HG03521 (cell line): ENCODE results near the gene MAF.
A peak's percentile ranks its signal among the peaks of the same experiment; 100 is the strongest.

Experiments used
- ATAC-seq: cut with Tn5 transposase; IDR thresholded peaks from one replicate; pipeline ENCODE4 v1.9.1; 2021; ENCODE audit warnings: mild to moderate bottlenecking, moderate library complexity; ENCODE audit not compliant: unreplicated experiment

MAF gene

DNA sequence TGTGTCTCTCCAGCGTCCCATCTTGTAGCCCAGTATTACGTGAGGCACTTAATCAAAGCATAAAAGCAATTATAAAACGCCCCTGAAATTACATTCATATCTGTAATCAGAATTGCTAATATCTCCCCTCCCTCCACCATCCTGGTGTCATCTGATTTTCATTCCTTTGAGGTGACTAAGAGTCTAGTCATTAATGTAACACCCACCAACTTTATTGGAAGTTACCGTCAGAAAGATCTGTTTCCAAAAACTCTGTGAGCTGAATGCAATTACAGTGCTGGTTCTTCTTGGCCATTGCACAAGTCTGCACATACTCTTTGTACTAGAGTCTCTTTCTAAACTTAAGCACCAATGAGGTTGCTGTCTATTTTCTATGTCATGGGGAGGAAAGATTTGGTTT is 12.5 kb upstream of the MAF start:
- ATAC-seq, result no peak

DNA sequence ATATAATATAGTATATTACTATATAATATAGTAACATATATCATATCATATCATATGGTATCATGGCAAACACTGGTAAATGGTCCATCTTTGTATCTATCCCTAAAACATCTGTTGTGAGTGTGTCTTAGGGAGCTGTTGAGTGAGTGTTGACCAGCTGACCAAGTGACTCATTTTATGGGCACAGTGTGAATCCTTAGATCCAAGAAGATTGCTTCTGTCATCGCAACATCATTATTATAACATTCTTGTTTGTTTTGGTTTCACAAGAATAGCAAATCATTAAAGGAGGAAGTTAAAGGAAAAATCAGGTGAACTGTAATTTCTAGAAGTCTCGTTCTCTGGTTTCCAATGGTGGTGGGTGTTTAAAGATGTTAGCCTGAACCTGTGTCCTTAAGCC is 11.7 kb upstream of the MAF start:
- ATAC-seq, result no peak

DNA sequence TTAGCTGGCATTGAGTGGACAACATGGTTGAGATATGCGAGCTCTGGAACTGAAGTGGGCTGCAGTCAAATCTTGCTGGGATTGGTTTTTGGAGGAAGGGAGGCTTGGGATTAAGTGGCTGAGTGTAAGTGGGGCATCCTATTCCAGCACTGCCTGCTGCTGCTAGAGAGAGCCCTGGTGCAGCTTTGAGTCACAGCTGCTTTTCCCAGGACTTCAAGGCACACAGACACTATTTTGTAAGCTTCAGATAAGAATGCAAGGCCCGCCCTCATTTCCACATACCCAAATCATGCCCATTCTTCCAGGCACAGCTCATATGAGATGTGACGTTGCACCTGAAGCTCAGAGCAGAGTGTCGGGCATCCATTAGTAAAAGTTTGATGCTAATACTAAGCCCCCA is 10.2 kb upstream of the MAF start:
- no peak for ATAC-seq

DNA sequence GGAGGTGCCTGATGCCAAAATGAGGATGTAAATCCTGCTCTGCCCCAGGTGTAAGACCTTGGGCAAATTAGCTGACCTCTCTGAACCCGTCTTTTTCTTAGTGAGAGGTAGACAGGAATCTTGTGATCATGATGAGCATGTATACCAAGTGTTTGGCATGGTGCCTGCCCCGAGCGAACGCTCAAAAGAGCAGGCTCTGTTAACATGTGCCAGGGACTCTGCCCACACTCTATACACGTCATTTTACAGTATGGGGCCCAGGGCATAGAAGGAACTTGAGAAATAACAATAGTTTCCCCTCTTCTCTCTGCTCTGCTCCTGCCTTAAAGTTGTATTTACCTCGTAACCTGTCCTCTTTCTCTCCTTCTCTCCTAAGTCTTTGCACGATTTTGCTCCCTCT is 9.3 kb upstream of the MAF start:
- no peak for ATAC-seq

DNA sequence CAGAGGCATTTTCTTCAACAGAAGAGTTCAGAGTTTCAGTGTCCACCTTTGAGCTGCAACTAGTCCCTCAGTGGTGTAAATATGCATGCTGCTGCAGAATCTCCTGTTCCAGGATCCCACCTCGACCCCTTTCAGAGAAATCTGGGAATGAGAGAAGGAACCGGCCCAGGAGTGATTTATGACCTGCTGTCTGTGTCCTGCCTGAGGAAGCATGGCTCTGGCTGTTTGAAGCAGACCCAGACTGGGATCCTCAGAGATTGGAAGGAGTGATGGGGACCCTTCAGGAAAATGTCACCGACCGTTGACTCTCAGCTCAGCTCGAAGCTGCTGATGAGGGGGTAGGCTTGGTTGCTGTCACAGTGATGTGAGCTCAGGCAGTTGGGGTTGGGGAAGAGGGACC is 8.4 kb upstream of the MAF start:
- ATAC-seq, result no peak

DNA sequence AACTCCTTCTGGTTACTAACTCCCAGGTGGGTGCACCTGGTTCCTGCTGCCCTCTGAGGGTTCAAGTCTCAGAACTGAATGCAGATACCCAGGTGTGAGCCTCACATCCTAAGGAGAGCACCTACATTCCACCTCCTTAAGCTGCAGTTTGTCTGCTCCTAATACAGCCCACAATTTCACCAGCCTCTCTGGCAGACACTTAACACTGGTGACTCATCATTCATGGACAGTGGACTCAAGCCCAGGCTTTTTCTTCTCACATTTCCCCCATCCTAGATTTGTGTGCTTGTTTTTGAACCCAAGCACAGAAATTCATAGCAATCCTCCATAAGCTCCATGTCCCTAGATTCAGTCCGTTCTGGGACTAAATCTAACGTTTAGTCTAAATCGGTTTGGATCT is 7.0 kb upstream of the MAF start:
- no peak for ATAC-seq

DNA sequence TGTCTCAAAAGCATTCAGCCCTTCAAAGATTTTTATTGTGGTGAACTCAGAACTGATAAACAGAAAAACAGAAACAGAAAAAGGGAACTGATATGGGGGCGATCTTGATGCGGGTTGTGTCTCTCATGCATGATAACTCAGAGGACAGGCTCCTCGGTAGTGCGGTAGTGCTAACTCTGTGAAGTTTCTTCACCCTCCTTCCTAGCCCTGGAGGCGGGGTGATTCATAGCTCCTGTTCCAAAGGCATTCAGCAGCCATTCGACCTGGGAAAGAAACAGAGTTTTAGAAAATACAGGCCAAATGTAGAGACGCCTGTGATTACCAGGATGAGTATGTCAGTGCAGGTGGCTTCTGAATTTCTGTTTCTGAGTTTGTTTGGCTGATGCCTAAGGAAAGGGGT is 5.5 kb upstream of the MAF start:
- peak; percentile 65 for ATAC-seq

DNA sequence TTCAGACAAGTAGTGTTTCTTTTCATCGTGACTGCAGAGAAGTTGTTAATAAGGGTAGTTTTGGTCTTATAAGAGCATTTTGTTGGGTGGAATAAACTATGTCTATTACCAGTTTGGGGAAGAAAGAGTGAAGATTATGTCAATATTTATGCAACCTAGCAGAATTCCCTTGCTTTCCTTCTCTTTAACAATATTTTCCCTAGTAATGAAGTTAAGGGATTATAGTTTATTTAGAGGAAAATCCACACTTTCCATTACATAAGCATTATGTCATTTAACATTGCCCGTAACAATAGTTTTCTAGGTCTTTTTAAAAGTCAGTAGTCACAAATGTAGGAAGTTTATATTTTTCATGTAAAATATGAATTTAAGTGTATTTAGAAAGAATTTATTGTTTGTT is 2.5 kb upstream of the MAF start:
- ATAC-seq, result no peak

DNA sequence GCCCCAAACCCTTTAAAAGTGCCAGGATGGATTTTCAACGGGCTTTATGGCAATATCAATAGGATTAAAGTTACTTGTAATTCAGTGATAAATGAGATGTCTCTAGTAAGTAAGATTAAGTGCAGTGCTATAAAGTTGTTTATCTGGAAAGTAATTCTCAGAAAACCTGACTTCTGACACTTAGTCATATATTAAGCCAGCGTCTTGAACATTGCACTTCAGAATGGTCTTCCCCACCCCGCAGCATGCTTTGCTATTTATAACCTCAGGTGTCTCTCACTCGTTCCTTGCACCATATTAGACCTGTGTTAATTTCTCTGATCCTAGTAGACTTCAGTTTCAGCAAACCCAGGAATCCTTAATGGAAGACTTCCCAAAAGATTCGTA is 2.1 kb upstream of the MAF start:
- ATAC-seq, result no peak

DNA sequence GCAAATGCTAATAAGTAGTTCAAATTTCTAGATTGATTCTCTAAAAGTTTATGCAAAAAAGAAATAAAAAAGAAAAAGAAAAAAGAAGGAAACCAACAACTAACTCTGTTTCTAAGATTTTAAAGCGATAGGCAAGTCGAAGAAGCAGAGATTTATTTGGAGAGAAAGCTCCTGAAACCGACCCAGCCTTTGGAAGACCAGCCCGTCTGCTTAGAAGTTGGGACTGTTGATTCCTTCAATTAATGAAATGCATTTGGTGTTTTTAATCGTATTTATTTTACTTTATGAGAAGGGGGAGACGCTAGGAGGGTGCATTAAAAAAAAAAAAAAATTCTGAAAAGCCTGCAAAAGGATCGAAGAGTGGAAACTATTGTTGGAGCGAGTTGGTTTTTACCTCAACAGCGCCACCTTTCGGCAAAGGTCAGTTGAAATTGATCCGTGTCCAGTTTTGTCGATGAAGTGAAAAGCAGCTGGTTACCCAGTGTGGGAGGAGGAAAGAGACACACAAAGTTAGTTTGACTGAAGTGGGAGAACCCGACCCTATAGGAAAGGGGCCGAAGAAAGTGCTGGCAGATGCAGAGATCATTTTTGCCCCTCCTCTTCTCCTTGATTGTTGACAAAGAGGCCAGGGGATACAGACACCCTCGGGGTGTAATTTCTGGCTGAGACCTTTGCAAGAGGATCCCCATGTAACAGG is 1.5 kb upstream of the MAF start:
- ATAC-seq, result no peak

DNA sequence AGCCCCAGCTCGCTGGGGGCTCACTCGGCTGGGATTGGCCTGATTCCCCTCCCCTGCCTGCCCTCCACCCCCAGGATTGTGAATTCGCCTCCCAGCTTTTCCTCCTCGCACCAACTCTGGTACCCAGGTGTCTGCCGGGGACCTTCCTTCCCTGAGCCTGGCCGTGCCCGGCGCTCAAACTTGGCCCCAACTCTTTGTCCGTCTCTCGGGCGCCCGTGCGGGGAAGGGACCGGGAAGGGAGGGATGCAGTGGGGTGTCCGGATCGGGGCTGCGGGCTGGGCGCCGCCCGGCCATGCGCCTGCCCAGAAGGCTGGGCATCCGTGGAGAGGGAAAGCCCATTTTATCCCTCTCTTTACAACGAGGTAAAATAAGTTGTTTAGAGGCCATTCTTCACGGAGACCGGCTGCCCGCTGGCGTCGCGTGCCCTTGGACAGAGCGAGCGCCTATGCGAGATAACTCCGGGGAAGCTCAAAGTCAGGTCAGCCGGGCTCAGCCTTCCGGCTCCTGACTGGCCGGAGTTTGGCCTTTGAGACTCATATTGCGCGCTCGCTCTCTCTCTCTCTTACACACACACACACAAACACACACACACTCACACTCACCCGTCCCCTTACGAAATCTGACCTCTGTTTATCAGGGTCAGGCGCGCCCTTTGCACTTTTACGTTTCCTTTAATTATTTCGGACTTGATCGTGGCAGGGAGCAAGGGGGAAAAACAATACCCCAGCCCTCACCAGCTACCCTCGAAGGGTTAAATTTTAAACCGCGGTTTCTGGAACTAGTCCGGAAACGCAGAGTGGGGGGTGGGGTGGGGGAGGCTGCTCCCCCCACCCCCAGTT is 774 bp upstream of the MAF start:
- no peak for ATAC-seq

DNA sequence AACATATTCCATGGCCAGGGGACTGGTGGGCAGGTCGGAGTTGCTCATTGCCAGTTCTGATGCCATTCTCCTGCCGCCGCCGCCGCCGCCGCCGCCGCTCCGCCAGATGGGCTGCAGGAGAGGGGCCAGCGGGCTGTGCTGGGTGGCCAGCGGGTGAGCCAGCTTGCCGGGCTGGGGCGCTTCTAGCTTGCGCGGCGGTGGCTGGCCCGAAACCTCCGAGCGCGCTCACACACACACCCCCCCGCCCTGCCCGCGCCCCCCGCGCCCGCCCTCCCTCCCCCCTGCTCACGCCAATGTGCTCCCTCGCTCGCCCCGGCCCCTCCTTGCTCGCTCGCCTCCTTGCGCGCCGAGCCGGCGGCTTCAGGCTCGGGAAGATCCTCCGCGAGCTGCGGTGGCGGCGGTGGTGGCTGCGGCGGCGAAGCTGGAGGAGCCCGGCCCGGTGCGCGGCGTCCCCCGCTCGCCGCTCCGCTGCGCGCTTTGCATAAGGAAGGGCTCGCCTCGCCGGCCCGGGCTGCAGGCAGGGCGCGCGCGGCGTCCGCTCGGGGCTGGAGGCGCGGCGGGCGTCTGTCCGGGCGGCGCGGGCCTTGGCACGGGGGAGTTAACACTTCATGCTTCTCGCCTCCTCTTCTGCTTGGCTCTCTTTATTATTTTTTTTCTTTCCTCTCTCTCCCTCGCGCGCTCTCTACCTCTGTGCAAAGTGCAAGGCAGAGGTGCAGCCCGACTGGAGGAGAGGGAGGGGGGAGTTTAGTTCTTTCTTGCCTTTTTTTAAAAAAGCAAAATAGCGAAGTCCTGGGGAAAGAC is 500 bp downstream of the MAF start:
- ATAC-seq, result peak; percentile 44

DNA sequence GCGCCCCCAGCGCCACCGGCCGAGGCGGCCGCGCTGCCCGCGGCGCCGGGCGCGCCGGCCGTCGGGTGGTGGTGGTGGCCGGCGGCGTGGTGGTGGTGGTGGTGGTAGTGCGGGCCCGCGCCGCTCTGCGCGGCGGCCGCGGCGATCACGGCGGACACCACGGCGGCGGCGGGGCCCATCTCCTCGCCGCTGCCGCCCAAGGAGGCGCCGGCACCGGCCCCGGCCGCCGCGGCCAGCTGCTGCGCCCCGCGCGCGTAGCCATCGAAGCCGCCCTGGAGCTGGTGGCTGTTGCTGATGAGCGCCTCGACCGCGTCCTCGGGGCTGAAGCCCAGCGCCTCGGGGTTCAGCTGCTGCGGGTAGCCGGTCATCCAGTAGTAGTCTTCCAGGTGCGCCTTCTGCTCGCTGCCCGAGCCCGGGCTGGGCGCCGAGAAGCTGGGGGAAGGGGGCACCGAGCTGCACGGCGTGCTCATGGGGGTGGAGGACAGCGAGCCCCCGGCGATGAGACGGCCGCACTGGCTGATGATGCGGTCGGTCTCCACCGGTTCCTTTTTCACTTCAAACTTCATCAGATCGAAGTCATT is 1.2 kb downstream of the MAF start:
- ATAC-seq, result no peak

DNA sequence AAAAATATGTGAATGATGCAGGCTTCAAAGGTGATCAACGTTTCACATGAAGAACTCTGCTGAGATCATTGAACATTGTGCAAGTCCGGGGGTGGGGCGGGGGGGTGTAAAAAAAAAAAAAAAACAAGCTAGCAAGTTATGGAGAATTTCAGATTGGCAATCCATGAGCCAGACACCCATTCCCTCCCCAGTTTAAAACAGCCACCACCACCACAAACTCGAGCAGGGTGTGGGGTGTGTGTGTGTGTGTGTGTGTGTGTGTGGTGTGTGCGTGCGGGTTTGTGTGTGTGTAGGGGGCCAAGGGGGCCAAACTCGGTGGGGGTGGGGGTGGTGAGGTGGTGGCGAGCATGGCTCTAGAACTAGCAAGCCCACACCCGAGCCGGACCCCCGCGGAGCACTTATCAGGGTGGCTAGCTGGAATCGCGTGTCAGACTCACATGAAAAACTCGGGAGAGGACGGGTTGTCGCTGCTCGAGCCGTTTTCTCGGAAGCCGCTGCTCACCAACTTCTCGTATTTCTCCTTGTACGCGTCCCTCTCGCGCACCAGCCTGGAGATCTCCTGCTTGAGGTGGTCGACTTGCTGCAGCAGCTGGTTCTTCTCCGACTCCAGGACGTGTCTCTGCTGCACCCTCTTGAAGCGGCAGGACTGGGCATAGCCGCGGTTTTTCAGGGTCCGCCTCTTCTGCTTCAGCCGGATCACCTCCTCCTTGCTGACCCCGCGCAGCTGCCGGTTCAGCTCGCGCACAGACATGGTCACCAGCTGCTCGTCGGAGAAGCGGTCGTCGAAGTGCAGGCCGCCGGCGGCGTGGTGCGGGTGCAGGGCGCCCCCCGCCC is 2.0 kb downstream of the MAF start:
- ATAC-seq, result no peak

DNA sequence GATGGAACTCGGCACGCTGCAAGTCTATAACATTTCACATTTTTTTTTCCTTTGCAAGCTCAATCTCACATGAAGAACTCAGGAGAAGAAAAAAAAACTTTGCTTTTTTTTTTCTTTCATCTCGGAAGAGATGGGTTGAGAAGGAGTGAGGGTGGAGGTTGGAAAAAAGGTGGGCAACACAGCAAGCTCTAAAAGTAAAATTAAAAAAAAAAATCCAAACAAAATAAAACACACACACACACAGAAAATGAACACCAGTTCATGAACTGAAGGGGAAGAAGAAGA is 2.5 kb downstream of the MAF start:
- no peak for ATAC-seq

DNA sequence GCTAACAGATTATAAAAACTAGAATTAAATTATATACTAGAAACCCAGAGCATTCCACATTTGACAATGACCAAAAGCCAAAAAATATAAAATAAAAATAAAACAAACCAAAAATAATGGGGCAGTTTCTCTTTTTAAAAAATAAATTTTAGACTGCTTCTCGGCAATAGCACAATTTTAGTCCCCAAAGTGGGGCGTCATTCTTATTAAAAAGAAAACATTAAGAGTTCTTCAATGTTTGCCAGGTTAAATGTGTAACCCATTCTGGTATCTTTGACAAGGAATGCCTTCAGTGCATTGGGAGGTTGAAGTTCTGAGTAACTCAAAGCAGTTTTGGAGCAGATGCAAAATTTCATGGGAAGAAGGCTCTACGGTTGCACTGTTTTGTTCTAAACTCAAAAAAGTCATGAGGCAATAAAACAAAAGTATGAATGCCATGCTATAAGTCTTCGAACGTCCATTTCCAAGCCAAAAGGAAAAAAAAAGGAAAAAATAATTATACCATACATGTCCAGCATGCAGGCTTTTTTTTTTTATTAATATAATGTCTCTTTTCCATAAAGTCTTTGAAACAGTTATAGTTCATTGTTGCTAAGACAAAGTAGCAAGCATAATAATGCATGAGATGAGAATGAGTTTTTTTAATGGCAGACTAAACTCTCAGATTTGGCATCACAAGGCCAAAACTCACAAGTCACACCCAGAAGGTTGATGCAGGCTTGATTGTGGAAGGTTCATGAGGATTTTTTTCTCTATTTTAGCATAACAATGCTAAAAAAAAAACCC is 3.1 kb downstream of the MAF start:
- ATAC-seq, result no peak

DNA sequence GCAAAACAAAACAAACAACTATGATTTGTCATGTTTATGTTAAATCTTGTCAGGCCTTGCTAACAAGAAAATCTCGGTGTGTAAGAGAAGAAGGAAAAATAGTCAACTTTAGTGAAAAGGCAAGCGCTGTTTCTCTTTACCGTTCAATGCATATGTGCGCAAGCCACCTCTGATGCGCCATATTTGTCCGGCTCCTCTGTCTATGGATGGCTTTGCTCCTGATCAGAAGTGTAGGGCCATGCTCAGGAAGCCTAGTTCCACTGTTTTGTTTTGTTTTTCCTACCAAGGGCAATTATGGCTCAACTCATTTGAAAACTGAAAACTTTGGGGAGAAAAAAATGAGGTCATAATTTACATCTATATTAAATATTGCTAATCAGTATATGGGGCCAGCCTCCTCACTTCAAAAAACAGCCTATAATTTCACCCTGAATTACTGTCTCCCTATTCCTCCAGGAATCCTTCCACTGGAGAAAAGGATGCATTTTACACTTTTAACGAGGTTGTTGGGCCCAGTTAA is 4.5 kb downstream of the MAF start:
- ATAC-seq, result no peak

DNA sequence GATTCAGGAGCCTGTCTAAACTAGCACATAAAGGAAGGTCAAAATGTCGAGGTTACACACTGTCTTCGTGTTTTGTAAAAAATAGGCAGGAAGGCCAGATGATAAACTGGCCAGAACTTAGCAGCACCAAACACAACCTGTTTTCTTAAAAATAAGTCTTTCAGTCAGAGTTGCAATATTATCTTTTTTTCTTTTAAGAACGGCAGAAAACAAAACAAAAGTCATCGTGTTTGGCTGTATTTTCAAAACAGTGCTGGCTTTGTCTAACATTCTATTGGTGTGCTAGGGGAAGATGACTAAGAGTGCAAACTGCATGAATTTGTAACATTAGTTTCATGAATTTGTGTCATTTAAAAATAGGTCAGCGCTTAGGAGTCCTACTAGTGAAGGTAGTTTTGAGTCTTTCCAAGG is 5.3 kb downstream of the MAF start:
- ATAC-seq, result no peak

DNA sequence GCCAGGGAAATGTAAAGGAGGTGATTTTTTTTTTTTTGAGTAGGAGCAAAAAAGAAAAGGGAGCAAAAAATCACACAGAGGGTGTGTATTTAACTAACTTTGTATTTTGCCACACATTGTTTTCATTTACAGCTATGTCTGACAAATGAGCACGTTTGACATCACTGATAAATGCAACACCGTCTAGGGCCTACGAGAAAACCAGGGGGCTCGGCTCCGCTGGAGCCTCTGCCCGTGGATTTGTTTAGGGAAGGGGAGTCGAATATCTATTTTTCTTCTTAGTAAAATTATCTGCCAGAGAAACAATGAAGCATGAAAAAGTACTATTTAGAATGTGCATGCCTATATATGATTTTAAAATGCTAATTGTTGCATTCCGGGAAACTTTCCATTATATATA is 6.8 kb downstream of the MAF start:
- no peak for ATAC-seq

DNA sequence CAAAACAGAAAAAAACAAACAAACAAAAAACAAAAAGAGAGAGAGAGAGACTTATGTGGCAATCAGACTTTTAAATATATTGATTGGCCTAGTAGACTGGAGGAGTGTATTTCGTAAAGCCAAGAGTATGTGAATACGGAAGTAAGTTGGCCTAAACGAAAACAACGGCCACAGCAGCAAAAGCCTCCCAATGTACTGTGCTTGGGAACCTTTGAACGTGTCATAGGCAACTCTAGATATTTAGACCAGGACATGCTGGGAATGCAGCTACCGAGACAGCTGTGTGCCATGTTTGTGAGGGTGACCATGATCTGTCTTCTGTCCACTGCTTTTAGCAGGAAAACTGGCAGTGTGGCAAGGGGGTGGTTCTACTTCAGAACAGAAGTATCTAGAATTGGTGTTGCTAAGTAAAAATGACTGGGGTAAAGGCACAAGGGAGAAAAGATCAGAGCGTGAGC is 7.4 kb downstream of the MAF start:
- no peak for ATAC-seq
